GM12874 (cell line): Measurements from ENCODE around the gene TMEFF2.

Experiments used
- CTCF ChIP-seq: IDR thresholded peaks from 2 replicates; pipeline ENCODE4 v1.5.1; 2011; ENCODE audit warnings: low read depth, mild to moderate bottlenecking, control low read depth, low read length, moderate library complexity; ENCODE audit not compliant: insufficient read depth

Gene TMEFF2

DNA sequence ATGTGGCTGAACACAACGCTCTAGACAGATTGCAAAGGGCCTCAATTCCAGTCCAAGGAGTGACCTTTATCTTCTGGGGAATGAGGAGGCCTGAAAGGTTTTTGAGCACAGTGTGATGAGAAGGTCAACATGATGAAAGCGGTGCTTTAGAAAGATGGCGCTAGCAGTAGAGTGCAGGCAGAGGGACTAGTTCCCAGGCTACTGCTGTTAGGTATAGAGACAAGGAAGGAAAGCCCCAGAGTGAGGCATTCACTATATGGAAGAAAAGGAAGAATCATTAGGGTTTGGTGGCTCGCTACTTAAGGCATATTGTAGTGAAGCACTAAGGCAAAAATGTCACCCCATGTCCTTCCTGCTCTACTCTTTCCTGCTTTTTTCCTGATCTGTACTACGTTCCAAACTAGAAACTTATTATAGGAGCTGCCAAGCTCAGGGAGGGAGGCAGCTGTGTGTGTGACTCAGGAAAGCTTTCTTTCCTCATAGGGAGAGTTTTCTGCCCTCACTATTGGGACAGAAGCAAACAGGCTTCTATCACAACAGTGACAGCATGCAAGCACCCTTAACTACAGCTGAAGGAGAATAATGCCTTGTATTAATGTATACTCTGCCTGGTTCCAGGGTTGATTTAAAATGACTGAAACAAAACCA is 187.0 kb downstream of the TMEFF2 start:
- TF ChIP-seq CTCF, result no peak

GRCh38 chr2:192005211-192005610 is 189.5 kb downstream of the TMEFF2 start:
- TF ChIP-seq CTCF, result no peak

DNA sequence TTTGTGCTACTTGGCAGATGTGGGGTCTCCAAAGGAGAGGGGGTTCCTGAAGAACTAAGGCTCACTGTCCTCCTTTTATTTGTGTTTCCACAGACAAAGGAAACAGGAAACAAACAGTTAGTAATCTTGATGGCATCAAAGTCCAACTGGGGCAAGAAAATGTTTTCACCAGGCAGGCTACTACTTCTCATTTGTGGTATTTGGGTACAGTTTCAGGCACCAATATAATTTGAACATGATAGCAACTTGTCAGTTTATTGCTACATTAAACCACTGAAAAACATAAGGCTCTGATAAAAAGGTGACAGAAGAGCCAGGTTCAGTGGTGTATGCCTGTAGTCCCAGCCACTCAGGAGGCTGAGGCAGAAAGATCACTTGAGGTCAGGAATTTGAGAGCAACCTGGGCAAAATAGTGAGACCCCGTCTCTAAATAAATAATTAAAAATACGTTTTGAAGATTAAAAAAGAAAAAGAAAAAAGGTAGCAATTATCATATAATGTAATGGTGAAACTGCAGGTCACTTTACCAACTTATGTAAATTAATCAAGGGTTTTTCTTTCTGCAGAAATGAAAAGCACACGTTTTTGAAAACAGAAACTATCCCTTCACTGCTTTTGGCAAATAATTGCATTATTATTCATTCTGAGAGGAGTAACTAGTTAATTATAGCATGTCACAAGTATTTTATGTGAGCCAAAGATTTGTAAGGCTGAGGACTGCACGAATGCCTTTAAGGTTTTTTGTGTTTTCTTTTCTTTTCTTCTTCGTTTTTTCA is 190.4 kb downstream of the TMEFF2 start:
- TF ChIP-seq CTCF, result no peak

- no peak for TF ChIP-seq CTCF
Measured at GRCh38 chr2:192002418-192002817, 192.3 kb downstream of the TMEFF2 start.

DNA sequence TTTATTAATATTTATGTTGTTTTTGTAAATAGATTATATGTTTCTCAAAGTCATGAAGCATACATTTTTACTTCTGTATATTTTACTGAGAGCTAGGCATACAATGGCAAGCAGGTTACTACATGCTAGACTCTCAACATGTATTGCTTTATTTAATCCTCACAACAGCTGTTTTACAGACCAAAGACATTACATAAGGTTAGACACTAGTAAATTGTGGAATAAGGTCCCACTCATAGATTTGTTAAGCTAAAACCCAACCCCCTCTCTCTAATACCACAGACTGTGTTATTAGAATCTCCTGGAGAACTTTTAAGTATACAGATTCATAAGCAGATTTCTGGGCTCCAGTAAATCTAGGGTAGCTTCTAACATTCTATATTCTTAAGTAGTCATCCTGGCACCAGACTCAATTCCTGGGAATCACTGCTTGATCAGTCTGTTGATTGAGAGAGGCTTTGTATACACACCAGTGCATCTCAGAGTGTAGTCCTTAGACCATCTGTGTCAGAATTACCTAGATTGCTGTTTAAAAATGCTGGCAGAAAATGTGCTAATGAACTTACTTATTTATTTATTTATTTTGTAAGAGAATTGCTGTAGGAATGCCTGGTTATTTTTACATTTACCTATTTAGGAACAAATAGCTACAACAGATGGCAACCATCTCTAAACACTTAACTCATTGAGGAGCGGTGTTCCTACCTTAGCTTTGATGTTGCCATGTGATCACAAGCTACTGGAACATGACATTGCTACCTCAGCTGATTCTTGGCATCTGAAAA is 194.3 kb downstream of the TMEFF2 start:
- no peak for TF ChIP-seq CTCF

GRCh38 chr2:191999101-191999841 is 195.5 kb downstream of the TMEFF2 start:
- no peak for TF ChIP-seq CTCF

- TF ChIP-seq CTCF, result no peak
Measured at GRCh38 chr2:191995285-191995684, 199.4 kb downstream of the TMEFF2 start.
